GM12891 (cell line): ENCODE results near the gene SRP14.

ENCODE experiments used
- POLR2A ChIP-seq: IDR thresholded peaks from 2 replicates; pipeline ENCODE4 v1.6.1; 2011; ENCODE audit warnings: low read depth, low read length, control low read depth
- POLR2AphosphoS5 ChIP-seq: IDR thresholded peaks from 2 replicates; pipeline ENCODE4 v1.6.1; 2011; ENCODE audit warnings: low read depth, low read length, control low read depth
- POU2F2 ChIP-seq: IDR thresholded peaks from 2 replicates; pipeline ENCODE4 v1.6.1; 2011; ENCODE audit warnings: low read depth, mild to moderate bottlenecking, control low read depth, low read length, moderate library complexity
- SPI1 ChIP-seq: IDR thresholded peaks from 2 replicates; pipeline ENCODE4 v1.6.1; 2011; ENCODE audit warnings: low read depth, low read length, control low read depth
- TAF1 ChIP-seq: IDR thresholded peaks from 2 replicates; pipeline ENCODE4 v1.6.1; 2011; ENCODE audit warnings: low read depth, low read length, control low read depth

DNA sequence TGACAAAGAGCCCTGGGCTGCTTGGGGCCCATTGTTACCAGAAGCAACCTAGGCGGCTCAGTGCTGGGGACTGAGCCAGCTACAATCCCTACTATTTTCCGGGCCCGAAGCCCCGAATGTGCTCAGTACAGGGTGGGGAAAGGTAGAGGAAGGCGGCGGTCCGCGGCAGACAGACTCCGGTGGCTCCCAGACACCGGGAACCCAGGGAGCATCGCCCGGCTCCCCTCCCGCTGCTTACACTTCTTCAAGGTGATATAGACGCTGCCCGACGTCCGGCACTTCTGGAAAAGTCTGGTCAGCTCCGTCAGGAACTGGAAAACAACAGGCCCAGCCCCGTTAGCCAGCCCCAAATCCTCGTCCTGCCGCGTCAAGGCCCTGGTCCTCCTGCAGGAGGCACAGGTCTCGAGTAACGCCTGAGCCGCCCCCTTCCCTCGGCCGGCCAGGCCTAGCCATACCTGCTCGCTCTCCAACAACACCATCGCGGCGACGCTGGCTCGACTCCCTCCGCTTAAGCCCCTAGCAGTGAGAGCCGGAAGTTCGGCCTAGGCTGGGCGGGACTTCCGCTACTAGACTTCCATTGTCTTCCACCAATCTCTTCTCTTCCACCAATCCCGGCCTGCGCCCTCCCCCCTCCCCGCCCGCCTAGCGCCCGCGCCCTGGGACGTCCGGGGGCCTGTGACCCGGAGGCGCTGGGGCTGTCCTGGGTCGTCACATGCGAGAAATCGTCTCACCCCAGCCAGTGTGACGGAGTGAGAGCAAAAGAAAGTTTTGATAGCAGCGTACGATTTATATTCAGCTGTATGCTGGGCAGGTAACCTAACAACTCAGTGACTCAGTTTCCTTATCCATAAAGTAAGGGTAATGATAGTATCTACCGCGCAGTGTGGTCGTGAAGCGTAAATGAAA lies at the start of gene SRP14:
- TF ChIP-seq POLR2A (peak; percentile 93), SPI1 (0 out of 2 replicates have a peak, but pooled peaks have one; percentile 12), POU2F2 (no peak), POLR2AphosphoS5 (peak; percentile 97), TAF1 (peak; percentile 80)
